Liver (tissue), 3 donors: ENCODE data around the gene GPANK1.

Experiments
- CTCF ChIP-seq: fragments of 150-350 bp; IDR thresholded peaks from 2 replicates; pipeline ENCODE4 v1.5.1; 2017; ENCODE audit warnings: improper control_type of control experiment, low read depth, low read length; ENCODE audit not compliant: missing input control
- GABPA ChIP-seq, 2 donors: IDR thresholded peaks in 1 of 2; conservative IDR thresholded peaks in 1 of 2; 2 replicates each; pipeline ENCODE4 v1.6.1; 2016; ENCODE audit warnings: antibody characterized with exemption in 2 of 2, mild to moderate bottlenecking in 1 of 2, moderate library complexity in 1 of 2
- TAF1 ChIP-seq: conservative IDR thresholded peaks from 2 replicates; pipeline ENCODE4 v1.6.1; 2016; ENCODE audit warnings: antibody characterized with exemption, mild to moderate bottlenecking
- donor health status: healthy.
- donor health status: healthy.

GRCh38 chr6:31658158-31658688 lies 6.6 kb downstream of the GPANK1 start:
- TF ChIP-seq TAF1: no peak
- no peak for TF ChIP-seq GABPA (IDR thresholded peaks at IDR 0.05 in 1 of 2, conservative IDR thresholded peaks at IDR 0.05 in 1 of 2)
- no peak for TF ChIP-seq CTCF
